ENCODE results near the gene TGM5.

TGM5 gene

DNA sequence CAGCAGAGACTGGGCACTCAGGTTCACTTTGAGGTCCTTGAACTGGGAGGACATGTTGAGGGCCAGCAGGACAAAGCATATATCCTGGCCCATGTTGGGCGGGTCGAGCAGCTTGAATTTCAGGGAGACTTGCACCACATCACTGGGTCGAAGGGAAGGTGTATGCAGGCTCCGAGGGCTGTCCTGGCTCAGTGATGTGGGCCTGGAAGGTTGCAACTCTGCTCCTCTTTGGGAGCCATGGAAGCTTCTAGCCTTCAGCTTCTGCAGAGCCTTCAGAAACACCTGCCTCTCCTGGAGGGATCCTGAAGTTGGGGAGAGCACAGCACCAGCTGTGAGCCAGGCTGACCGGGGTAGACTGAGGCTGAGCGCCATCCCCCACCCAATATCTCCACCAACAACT lies 31.2 kb downstream of the TGM5 start:
- H3K4me1 ChIP-seq (ENCODE audit: control insufficient read depth, insufficient read depth, low read depth, low read length): peaks cover 8% of the 10 kb centered on the region
- H3K79me1 ChIP-seq (replicated peaks; ENCODE audit: low read length, poor library complexity, severe bottlenecking): no peaks in the 10 kb centered on the region
- no peak overlapping the region for H4K8ac ChIP-seq (ENCODE audit: low read length)
- no peak overlapping the region for H2AFZ ChIP-seq (ENCODE audit: low read depth, low read length)
- no peak overlapping the region for H3K9ac ChIP-seq (ENCODE audit: low read length)
- no peak overlapping the region for H3K4me3 ChIP-seq (ENCODE audit: insufficient read depth in 1 of 2, low read depth in 1 of 2, low read length in 2 of 2)
- no peaks in the 10 kb centered on the region for H3K9me3 ChIP-seq (ENCODE audit: control insufficient read depth, low read length)
- H2BK12ac ChIP-seq (ENCODE audit: low read length in 2 of 2): no peak overlapping the region
- H3K4me2 ChIP-seq (ENCODE audit: low read length, poor library complexity, severe bottlenecking): no peak overlapping the region
- H2AK5ac ChIP-seq (ENCODE audit: low read length, severe bottlenecking): no peak overlapping the region
- no peak overlapping the region for H2BK120ac ChIP-seq (ENCODE audit: low read depth, low read length)
- H3K27me3 ChIP-seq (ENCODE audit: control insufficient read depth in 1 of 2, insufficient read depth in 1 of 2, low read length in 2 of 2): peaks cover 15 to 25% of the 10 kb centered on the region in 2 experiments
- H3K23ac ChIP-seq (ENCODE audit: low read length in 2 of 2): no peak overlapping the region
- no peak overlapping the region for H3K18ac ChIP-seq (ENCODE audit: low read depth in 1 of 2, low read length in 2 of 2)
- H2BK15ac ChIP-seq (ENCODE audit: low read depth, poor library complexity, severe bottlenecking): no peak overlapping the region
- H3K27ac ChIP-seq (ENCODE audit: low read length, poor library complexity, severe bottlenecking): no peak overlapping the region
- H4K91ac ChIP-seq (ENCODE audit: low read length): no peak overlapping the region
- no peak overlapping the region for H2BK5ac ChIP-seq (ENCODE audit: low read depth, low read length, poor library complexity, severe bottlenecking)
- H3K14ac ChIP-seq (ENCODE audit: low read length in 2 of 2): no peak overlapping the region
- WGBS: 80% methylated on average over 6 of the region's 6 CpGs
- H3K4ac ChIP-seq (ENCODE audit: low read depth in 1 of 2, low read length in 2 of 2): no peak overlapping the region
- no peak for DNase-seq
- no peaks in the 10 kb centered on the region for H3K36me3 ChIP-seq (ENCODE audit: control insufficient read depth in 1 of 2, insufficient read depth in 2 of 2, low read depth in 1 of 2, low read length in 2 of 2)

DNA sequence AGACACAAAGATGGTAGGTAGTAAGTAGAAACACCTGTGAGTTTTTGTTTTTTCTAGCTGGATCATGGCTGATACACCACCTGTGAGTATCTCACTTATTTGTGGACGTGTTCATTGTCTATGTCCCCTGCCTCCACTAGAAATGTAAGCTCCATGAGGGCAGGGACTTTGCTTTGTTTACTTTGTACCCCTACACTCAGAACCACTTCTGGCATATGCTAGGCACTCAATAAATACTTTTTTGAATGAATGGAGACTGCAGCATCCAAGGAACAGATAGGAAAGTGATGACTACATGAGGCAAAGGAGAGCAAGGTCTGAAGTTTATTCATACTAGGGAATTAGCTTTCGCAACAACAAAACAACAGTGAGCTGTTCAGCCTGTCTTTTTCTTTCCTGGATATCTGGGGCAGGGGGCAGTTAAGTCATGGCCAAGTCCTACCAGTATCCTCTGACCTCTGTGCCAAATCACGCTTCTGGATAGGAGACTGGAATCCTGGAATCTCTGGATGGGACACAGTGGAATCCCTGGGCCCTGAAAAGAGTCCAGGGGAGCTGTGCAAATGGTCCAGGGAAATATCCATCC lies 34.3 kb downstream of the TGM5 start:
- no peak overlapping the region for H3K23ac ChIP-seq (ENCODE audit: low read length in 2 of 2)
- H4K8ac ChIP-seq (ENCODE audit: low read length): no peak overlapping the region
- H3K27me3 ChIP-seq (ENCODE audit: control insufficient read depth in 1 of 2, insufficient read depth in 1 of 2, low read length in 2 of 2): peaks cover 33 to 34% of the 10 kb centered on the region in 2 experiments
- H2BK5ac ChIP-seq (ENCODE audit: low read depth, low read length, poor library complexity, severe bottlenecking): no peak overlapping the region
- WGBS: 73% methylated on average over 2 of the region's 3 CpGs
- H2BK12ac ChIP-seq (ENCODE audit: low read length in 2 of 2): no peak overlapping the region
- H3K18ac ChIP-seq (ENCODE audit: low read depth in 1 of 2, low read length in 2 of 2): no peak overlapping the region
- no peak overlapping the region for H3K4ac ChIP-seq (ENCODE audit: low read depth in 1 of 2, low read length in 2 of 2)
- H3K4me3 ChIP-seq (ENCODE audit: insufficient read depth in 1 of 2, low read depth in 1 of 2, low read length in 2 of 2): no peak overlapping the region
- no peak overlapping the region for H3K9ac ChIP-seq (ENCODE audit: low read length)
- no peaks in the 10 kb centered on the region for H3K9me3 ChIP-seq (ENCODE audit: control insufficient read depth, low read length)
- H2BK15ac ChIP-seq (ENCODE audit: low read depth, poor library complexity, severe bottlenecking): peak overlapping the region; percentile 8
- no peaks in the 10 kb centered on the region for H3K4me1 ChIP-seq (ENCODE audit: control insufficient read depth, insufficient read depth, low read depth, low read length)
- DNase-seq: peak; percentile 13
- no peak overlapping the region for H2AFZ ChIP-seq (ENCODE audit: low read depth, low read length)
- no peak overlapping the region for H4K91ac ChIP-seq (ENCODE audit: low read length)
- H3K14ac ChIP-seq (ENCODE audit: low read length in 2 of 2): no peak overlapping the region
- H3K79me1 ChIP-seq (replicated peaks; ENCODE audit: low read length, poor library complexity, severe bottlenecking): no peaks in the 10 kb centered on the region
- no peaks in the 10 kb centered on the region for H3K36me3 ChIP-seq (ENCODE audit: control insufficient read depth in 1 of 2, insufficient read depth in 2 of 2, low read depth in 1 of 2, low read length in 2 of 2)
- H3K27ac ChIP-seq (ENCODE audit: low read length, poor library complexity, severe bottlenecking): no peak overlapping the region
- no peak overlapping the region for H2BK120ac ChIP-seq (ENCODE audit: low read depth, low read length)
- H2AK5ac ChIP-seq (ENCODE audit: low read length, severe bottlenecking): no peak overlapping the region
- no peak overlapping the region for H3K4me2 ChIP-seq (ENCODE audit: low read length, poor library complexity, severe bottlenecking)

GRCh38 chr15:43230640-43231115 lies 36.0 kb downstream of the TGM5 start:
- Histone ChIP-seq H3K18ac (ENCODE audit: low read depth in 1 of 2, low read length in 2 of 2) (no peak overlapping the region), H4K91ac (ENCODE audit: low read length) (no peak overlapping the region), H3K9ac (ENCODE audit: low read length) (peak overlapping the region; percentile 40), H3K14ac (ENCODE audit: low read length in 2 of 2) (peak overlapping the region in 1 of 2 experiments; percentile 19), H2BK12ac (ENCODE audit: low read length in 2 of 2) (no peak overlapping the region), H3K27ac (ENCODE audit: low read length, poor library complexity, severe bottlenecking) (no peak overlapping the region), H2BK120ac (ENCODE audit: low read depth, low read length) (no peak overlapping the region), H2AK5ac (ENCODE audit: low read length, severe bottlenecking) (no peak overlapping the region), H4K8ac (ENCODE audit: low read length) (no peak overlapping the region), H3K4ac (ENCODE audit: low read depth in 1 of 2, low read length in 2 of 2) (no peak overlapping the region), H2AFZ (ENCODE audit: low read depth, low read length) (no peak overlapping the region), H2BK15ac (ENCODE audit: low read depth, poor library complexity, severe bottlenecking) (no peak overlapping the region), H3K36me3 (ENCODE audit: control insufficient read depth in 1 of 2, insufficient read depth in 2 of 2, low read depth in 1 of 2, low read length in 2 of 2) (no peaks in the 10 kb centered on the region), H3K4me1 (ENCODE audit: control insufficient read depth, insufficient read depth, low read depth, low read length) (no peaks in the 10 kb centered on the region), H3K4me3 (ENCODE audit: insufficient read depth in 1 of 2, low read depth in 1 of 2, low read length in 2 of 2) (no peak overlapping the region), H2BK5ac (ENCODE audit: low read depth, low read length, poor library complexity, severe bottlenecking) (no peak overlapping the region), H3K9me3 (ENCODE audit: control insufficient read depth, low read length) (no peaks in the 10 kb centered on the region), H3K4me2 (ENCODE audit: low read length, poor library complexity, severe bottlenecking) (no peak overlapping the region), H3K79me1 (replicated peaks; ENCODE audit: low read length, poor library complexity, severe bottlenecking) (no peaks in the 10 kb centered on the region), H3K23ac (ENCODE audit: low read length in 2 of 2) (no peak overlapping the region), H3K27me3 (ENCODE audit: control insufficient read depth in 1 of 2, insufficient read depth in 1 of 2, low read length in 2 of 2) (peaks cover 33 to 34% of the 10 kb centered on the region in 2 experiments)
- WGBS: 37% methylated on average over 2 of the region's 2 CpGs
- peak; percentile 77 for DNase-seq

- Histone ChIP-seq H3K14ac (ENCODE audit: low read length in 2 of 2) (no peak overlapping the region), H2BK12ac (ENCODE audit: low read length in 2 of 2) (peak overlapping the region in 1 of 2 experiments; percentile 43), H3K27ac (ENCODE audit: low read length, poor library complexity, severe bottlenecking) (no peak overlapping the region), H3K9me3 (ENCODE audit: control insufficient read depth, low read length) (no peaks in the 10 kb centered on the region), H3K4ac (ENCODE audit: low read depth in 1 of 2, low read length in 2 of 2) (peak overlapping the region in 1 of 2 experiments; percentile 17), H2AK5ac (ENCODE audit: low read length, severe bottlenecking) (no peak overlapping the region), H3K4me1 (ENCODE audit: control insufficient read depth, insufficient read depth, low read depth, low read length) (no peaks in the 10 kb centered on the region), H2BK15ac (ENCODE audit: low read depth, poor library complexity, severe bottlenecking) (no peak overlapping the region), H2AFZ (ENCODE audit: low read depth, low read length) (no peak overlapping the region), H3K27me3 (ENCODE audit: control insufficient read depth in 1 of 2, insufficient read depth in 1 of 2, low read length in 2 of 2) (peaks cover 31 to 33% of the 10 kb centered on the region in 2 experiments), H3K9ac (ENCODE audit: low read length) (peak overlapping the region; percentile 3), H3K4me3 (ENCODE audit: insufficient read depth in 1 of 2, low read depth in 1 of 2, low read length in 2 of 2) (no peak overlapping the region), H2BK5ac (ENCODE audit: low read depth, low read length, poor library complexity, severe bottlenecking) (no peak overlapping the region), H4K91ac (ENCODE audit: low read length) (no peak overlapping the region), H3K36me3 (ENCODE audit: control insufficient read depth in 1 of 2, insufficient read depth in 2 of 2, low read depth in 1 of 2, low read length in 2 of 2) (no peaks in the 10 kb centered on the region), H3K23ac (ENCODE audit: low read length in 2 of 2) (no peak overlapping the region), H3K18ac (ENCODE audit: low read depth in 1 of 2, low read length in 2 of 2) (peak overlapping the region in 1 of 2 experiments; percentile 41), H3K4me2 (ENCODE audit: low read length, poor library complexity, severe bottlenecking) (no peak overlapping the region), H4K8ac (ENCODE audit: low read length) (no peak overlapping the region), H2BK120ac (ENCODE audit: low read depth, low read length) (no peak overlapping the region), H3K79me1 (replicated peaks; ENCODE audit: low read length, poor library complexity, severe bottlenecking) (no peaks in the 10 kb centered on the region)
- WGBS: 88% methylated on average over 5 of the region's 5 CpGs
- DNase-seq: no peak
Measured at GRCh38 chr15:43229977-43230376, 36.8 kb downstream of the TGM5 start.
